Measurements from ENCODE around the gene VDAC2.

VDAC2 gene

DNA sequence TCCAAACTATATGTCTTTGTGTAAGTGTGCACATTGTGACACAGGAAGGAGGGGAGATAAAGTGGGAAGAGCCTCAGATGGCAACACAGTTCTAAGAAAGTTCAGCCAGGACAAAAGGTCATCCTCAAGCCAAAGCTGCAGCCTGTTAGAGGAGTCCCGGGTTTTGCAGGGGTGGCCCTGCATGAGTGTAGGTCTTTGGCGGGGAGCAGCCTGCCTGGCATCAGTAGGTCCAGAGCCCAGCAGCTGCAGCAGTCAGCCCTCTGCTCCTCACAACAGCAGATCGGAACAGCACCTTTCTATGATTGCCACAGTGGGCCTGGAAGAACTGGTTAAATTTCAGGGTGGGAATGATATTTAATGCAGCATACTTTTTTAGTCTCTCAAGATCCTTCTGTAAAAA lies 13.5 kb upstream of the VDAC2 start:
- H3K4me3 ChIP-seq (ENCODE audit: low read depth, low read length), result no peak overlapping the region
- ChIA-PET CTCF (interaction anchor here (0.6 to 2.8 kb wide), 2 partner anchors 9 to 88 kb away, joined by 3 to 15 read pairs; a partner anchor contains a TSS), POLR2A (interaction anchor here (1.4 kb wide), 1 partner anchor 13 kb away, joined by 4 read pairs; no protein-coding TSS in a partner anchor)
- TF ChIP-seq ZNF623 (tag by site-specific recombination; IDR thresholded peaks at IDR 0.05) (no peak), ZNF549 (tag by site-specific recombination; IDR thresholded peaks at IDR 0.05) (no peak), RBAK (tag by site-specific recombination; IDR thresholded peaks at IDR 0.05) (no peak), GLI4 (tag by site-specific recombination; IDR thresholded peaks at IDR 0.05) (no peak), ZNF354C (tag by site-specific recombination; IDR thresholded peaks at IDR 0.05; ENCODE audit: borderline replicate concordance, low read depth) (no peak), ZNF561 (tag by site-specific recombination; IDR thresholded peaks at IDR 0.05; ENCODE audit: borderline replicate concordance) (no peak), ZNF521 (tag by site-specific recombination; IDR thresholded peaks at IDR 0.05) (no peak), ZNF223 (tag by site-specific recombination; IDR thresholded peaks at IDR 0.05) (no peak)
- TF ChIP-seq, protein P1, sequence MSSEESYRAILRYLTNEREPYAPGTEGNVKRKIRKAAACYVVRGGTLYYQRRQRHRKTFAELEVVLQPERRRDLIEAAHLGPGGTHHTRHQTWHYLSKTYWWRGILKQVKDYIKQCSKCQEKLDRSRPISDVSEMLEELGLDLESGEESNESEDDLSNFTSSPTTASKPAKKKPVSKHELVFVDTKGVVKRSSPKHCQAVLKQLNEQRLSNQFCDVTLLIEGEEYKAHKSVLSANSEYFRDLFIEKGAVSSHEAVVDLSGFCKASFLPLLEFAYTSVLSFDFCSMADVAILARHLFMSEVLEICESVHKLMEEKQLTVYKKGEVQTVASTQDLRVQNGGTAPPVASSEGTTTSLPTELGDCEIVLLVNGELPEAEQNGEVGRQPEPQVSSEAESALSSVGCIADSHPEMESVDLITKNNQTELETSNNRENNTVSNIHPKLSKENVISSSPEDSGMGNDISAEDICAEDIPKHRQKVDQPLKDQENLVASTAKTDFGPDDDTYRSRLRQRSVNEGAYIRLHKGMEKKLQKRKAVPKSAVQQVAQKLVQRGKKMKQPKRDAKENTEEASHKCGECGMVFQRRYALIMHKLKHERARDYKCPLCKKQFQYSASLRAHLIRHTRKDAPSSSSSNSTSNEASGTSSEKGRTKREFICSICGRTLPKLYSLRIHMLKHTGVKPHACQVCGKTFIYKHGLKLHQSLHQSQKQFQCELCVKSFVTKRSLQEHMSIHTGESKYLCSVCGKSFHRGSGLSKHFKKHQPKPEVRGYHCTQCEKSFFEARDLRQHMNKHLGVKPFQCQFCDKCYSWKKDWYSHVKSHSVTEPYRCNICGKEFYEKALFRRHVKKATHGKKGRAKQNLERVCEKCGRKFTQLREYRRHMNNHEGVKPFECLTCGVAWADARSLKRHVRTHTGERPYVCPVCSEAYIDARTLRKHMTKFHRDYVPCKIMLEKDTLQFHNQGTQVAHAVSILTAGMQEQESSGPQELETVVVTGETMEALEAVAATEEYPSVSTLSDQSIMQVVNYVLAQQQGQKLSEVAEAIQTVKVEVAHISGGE (tag by site-specific recombination; conservative IDR thresholded peaks at IDR 0.05; ENCODE audit: low read depth), result no peak
- TF ChIP-seq, protein P2, sequence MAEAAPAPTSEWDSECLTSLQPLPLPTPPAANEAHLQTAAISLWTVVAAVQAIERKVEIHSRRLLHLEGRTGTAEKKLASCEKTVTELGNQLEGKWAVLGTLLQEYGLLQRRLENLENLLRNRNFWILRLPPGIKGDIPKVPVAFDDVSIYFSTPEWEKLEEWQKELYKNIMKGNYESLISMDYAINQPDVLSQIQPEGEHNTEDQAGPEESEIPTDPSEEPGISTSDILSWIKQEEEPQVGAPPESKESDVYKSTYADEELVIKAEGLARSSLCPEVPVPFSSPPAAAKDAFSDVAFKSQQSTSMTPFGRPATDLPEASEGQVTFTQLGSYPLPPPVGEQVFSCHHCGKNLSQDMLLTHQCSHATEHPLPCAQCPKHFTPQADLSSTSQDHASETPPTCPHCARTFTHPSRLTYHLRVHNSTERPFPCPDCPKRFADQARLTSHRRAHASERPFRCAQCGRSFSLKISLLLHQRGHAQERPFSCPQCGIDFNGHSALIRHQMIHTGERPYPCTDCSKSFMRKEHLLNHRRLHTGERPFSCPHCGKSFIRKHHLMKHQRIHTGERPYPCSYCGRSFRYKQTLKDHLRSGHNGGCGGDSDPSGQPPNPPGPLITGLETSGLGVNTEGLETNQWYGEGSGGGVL (tag by site-specific recombination; IDR thresholded peaks at IDR 0.05), result no peak
- no peak overlapping the region for H3K27ac ChIP-seq (ENCODE audit: extremely low read depth, low read depth, low read length)
- no peaks in the 10 kb centered on the region for H3K9me3 ChIP-seq (ENCODE audit: control insufficient read depth, insufficient read depth, low read depth, low read length)
- H3K4me1 ChIP-seq (ENCODE audit: control insufficient read depth, insufficient read depth, low read length), result no peaks in the 10 kb centered on the region
- H3K36me3 ChIP-seq (ENCODE audit: control insufficient read depth in 2 of 2, insufficient read depth in 1 of 2, low read length in 2 of 2), result no peaks in the 10 kb centered on the region

DNA sequence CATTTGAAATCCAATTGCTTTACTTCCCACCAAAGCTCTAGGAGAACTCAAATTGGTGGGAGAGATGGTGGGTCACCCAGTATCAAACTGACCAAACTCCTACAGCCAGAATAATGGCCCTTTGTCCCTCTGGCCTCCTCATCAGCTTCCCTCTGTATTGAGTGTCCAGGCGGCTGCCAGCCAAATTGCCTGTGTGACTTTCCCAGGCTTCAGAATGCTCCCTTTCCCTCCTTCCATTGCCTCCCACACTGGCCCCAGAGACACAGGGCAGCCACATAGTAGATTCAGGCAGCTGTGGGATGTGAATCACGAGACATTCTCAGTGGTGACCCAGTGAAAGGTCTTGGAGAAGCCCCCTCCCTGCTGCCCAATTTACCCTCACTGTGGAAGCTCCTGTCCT lies 12.7 kb upstream of the VDAC2 start:
- ChIA-PET CTCF (interaction anchor here (0.6 to 2.8 kb wide), 3 partner anchors 10 to 954 kb away, joined by 3 to 15 read pairs (median 3); no protein-coding TSS in a partner anchor), POLR2A (no interaction called here)
- TF ChIP-seq ZNF677 (tag by site-specific recombination; IDR thresholded peaks at IDR 0.05), result no peak
- TF ChIP-seq ZNF391 (tag by site-specific recombination; IDR thresholded peaks at IDR 0.05; ENCODE audit: borderline replicate concordance, low read depth), result no peak
- TF ChIP-seq KLF16 (tag by site-specific recombination; IDR thresholded peaks at IDR 0.05), result no peak
- no peak for TF ChIP-seq ZBTB17 (tag by site-specific recombination; IDR thresholded peaks at IDR 0.05)
- TF ChIP-seq, protein P3, sequence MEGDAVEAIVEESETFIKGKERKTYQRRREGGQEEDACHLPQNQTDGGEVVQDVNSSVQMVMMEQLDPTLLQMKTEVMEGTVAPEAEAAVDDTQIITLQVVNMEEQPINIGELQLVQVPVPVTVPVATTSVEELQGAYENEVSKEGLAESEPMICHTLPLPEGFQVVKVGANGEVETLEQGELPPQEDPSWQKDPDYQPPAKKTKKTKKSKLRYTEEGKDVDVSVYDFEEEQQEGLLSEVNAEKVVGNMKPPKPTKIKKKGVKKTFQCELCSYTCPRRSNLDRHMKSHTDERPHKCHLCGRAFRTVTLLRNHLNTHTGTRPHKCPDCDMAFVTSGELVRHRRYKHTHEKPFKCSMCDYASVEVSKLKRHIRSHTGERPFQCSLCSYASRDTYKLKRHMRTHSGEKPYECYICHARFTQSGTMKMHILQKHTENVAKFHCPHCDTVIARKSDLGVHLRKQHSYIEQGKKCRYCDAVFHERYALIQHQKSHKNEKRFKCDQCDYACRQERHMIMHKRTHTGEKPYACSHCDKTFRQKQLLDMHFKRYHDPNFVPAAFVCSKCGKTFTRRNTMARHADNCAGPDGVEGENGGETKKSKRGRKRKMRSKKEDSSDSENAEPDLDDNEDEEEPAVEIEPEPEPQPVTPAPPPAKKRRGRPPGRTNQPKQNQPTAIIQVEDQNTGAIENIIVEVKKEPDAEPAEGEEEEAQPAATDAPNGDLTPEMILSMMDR (tag by site-specific recombination; IDR thresholded peaks at IDR 0.05), result no peak
- no peak for TF ChIP-seq ZFP69B (tag by site-specific recombination; IDR thresholded peaks at IDR 0.05)
- no peak for TF ChIP-seq ZNF211 (tag by site-specific recombination; IDR thresholded peaks at IDR 0.05; ENCODE audit: low read depth)
- TF ChIP-seq, protein P4, sequence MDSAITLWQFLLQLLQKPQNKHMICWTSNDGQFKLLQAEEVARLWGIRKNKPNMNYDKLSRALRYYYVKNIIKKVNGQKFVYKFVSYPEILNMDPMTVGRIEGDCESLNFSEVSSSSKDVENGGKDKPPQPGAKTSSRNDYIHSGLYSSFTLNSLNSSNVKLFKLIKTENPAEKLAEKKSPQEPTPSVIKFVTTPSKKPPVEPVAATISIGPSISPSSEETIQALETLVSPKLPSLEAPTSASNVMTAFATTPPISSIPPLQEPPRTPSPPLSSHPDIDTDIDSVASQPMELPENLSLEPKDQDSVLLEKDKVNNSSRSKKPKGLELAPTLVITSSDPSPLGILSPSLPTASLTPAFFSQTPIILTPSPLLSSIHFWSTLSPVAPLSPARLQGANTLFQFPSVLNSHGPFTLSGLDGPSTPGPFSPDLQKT (IDR thresholded peaks at IDR 0.05; ENCODE audit: borderline replicate concordance, low read depth, low read length), result no peak
- TF ChIP-seq ZNF146 (tag by site-specific recombination; IDR thresholded peaks at IDR 0.05), result no peak
- TF ChIP-seq, protein P5, sequence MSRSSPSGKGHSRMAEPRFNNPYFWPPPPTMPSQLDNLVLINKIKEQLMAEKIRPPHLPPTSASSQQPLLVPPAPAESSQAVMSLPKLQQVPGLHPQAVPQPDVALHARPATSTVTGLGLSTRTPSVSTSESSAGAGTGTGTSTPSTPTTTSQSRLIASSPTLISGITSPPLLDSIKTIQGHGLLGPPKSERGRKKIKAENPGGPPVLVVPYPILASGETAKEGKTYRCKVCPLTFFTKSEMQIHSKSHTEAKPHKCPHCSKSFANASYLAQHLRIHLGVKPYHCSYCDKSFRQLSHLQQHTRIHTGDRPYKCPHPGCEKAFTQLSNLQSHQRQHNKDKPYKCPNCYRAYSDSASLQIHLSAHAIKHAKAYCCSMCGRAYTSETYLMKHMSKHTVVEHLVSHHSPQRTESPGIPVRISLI (tag by site-specific recombination; IDR thresholded peaks at IDR 0.05), result no peak
- no peak for TF ChIP-seq ZNF76 (tag by site-specific recombination; IDR thresholded peaks at IDR 0.05; ENCODE audit: borderline replicate concordance, low read depth)
- H3K4me3 ChIP-seq (ENCODE audit: low read depth, low read length), result no peak overlapping the region
- H3K36me3 ChIP-seq (ENCODE audit: control insufficient read depth in 2 of 2, insufficient read depth in 1 of 2, low read length in 2 of 2), result no peaks in the 10 kb centered on the region
- H3K4me1 ChIP-seq (ENCODE audit: control insufficient read depth, insufficient read depth, low read length), result no peaks in the 10 kb centered on the region
- no peaks in the 10 kb centered on the region for H3K9me3 ChIP-seq (ENCODE audit: control insufficient read depth, insufficient read depth, low read depth, low read length)
- no peak overlapping the region for H3K27ac ChIP-seq (ENCODE audit: extremely low read depth, low read depth, low read length)
